IPS DF 6.9 (cell line): Measurements from ENCODE around the gene METTL25B.
A peak's percentile ranks its signal among the peaks of the same experiment; 100 is the strongest.

Experiments used
- DNase-seq: peaks from one replicate; pipeline ENCODE4 v3.0.0-alpha.2; 2013; ENCODE audit warnings: low read depth, low spot score
- H3K27ac ChIP-seq: one replicate; pipeline ENCODE4 v1.5.1; 2013; ENCODE audit warnings: low read length, control low read depth
- H3K27me3 ChIP-seq: 2 replicates; pipeline ENCODE4 v1.6.1; 2013; ENCODE audit warnings: mild to moderate bottlenecking, low read length; ENCODE audit not compliant: control insufficient read depth, insufficient read depth
- H3K36me3 ChIP-seq: 2 replicates; pipeline ENCODE4 v1.6.1; 2013; ENCODE audit warnings: low read length; ENCODE audit not compliant: control insufficient read depth, insufficient read depth
- H3K4me1 ChIP-seq: 2 replicates; pipeline ENCODE4 v1.6.1; 2013; ENCODE audit warnings: low read length; ENCODE audit not compliant: control insufficient read depth, insufficient read depth
- H3K4me3 ChIP-seq: 2 replicates; pipeline ENCODE4 v1.5.1; 2013; ENCODE audit warnings: mild to moderate bottlenecking, low read length
- H3K9me3 ChIP-seq: 2 replicates; pipeline ENCODE4 v1.6.1; 2013; ENCODE audit warnings: low read length, inconsistent platforms; ENCODE audit not compliant: control insufficient read depth, insufficient read depth
- WGBS: extraction: QIAGEN DNeasy Blood & Tissue Kit; methylation state at CpG from one replicate; pipeline ENCODE4 v1.1.7; 2013; ENCODE audit warnings: mixed read lengths, missing lambda C conversion rate; ENCODE audit not compliant: insufficient read length, insufficient coverage; 5-methylcytosine and 5-hydroxymethylcytosine counted together

METTL25B gene

GRCh38 chr1:156691665-156692440 is 36.4 kb upstream of the METTL25B start:
- Histone ChIP-seq H3K27me3 (no peaks in the 10 kb centered on the region), H3K36me3 (no peaks in the 10 kb centered on the region), H3K4me3 (no peak overlapping the region), H3K4me1 (peaks cover 22% of the 10 kb centered on the region), H3K9me3 (no peaks in the 10 kb centered on the region), H3K27ac (no peak overlapping the region)
- no CpG with 5 or more reads among the region's 20 CpGs for WGBS
- no peak for DNase-seq

DNA sequence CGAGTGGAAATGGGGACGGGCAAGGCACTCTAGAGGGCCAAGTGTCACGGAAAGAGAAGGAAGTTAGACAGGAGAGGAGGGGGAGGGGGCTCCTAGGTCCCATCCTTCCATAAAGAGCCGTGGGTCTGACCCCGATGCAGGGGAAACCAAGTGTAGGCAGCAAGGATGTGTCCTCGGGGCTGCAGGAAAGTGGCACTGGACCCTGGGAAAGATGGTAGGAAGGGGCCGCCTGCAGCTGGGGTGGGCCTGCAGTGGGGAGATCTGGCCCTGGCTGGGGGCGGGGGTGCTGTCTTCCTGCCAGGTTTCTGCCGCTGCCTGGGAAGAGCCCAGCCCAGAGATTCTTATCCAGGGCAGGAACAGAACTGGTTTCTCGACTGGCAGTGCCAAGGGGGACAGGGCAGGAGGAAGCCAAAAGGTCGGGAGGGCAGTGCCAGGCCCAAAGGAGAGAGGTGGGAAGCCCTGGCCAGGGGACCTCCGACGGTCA is 35.8 kb upstream of the METTL25B start:
- no peak for DNase-seq
- Histone ChIP-seq H3K27ac (peak overlapping the region; percentile 14), H3K4me3 (no peak overlapping the region), H3K36me3 (no peaks in the 10 kb centered on the region), H3K9me3 (no peaks in the 10 kb centered on the region), H3K27me3 (no peaks in the 10 kb centered on the region), H3K4me1 (peaks cover 22% of the 10 kb centered on the region)
- WGBS, result no CpG with 5 or more reads among the region's 13 CpGs

GRCh38 chr1:156692925-156693847 is 35.1 kb upstream of the METTL25B start:
- DNase-seq, result peak; percentile 97
- Histone ChIP-seq H3K9me3 (no peaks in the 10 kb centered on the region), H3K27me3 (no peaks in the 10 kb centered on the region), H3K36me3 (no peaks in the 10 kb centered on the region), H3K27ac (no peak overlapping the region), H3K4me1 (peaks cover 22% of the 10 kb centered on the region), H3K4me3 (no peak overlapping the region)
- no CpG with 5 or more reads among the region's 16 CpGs for WGBS

DNA sequence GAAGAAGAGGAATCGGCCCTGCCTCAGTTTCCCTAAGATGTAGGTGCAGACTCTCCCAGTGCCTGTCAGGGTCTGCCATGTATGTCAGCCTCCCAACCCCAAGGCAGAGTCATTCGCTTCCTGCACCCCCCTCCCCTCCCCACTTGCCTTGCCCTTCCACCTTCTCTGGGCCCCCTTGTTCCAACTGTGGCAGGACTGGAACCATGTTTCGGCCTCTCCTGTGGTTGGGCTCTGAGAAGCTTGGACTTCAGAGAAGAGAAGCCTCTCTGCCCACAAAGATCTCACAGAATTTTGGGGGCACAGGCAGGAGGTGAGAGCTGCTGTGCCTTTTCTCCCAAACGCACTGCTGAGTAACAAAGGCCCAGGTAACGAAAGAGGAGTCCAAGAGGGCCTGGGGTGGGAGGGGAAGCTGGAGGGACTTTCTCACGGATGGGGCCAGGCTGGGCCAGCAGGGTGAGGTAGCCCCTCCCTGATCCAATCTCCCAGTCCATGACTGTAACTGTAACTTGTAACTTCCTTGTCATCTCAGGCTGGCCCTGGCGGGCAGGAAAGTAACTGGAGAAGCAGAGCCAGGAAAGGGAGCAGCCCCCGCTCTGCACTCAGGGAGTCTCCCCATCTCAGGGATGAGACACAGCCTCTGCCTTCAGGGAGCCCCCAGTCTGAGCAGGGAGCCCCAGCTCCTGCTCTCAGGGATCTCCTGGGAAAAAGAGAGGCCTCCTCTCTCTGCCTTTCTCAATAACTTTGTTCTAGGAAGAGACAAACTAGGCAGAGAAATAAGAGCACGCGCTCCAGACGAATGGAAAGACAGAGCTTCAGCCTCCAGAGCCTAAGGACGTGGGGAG is 34.2 kb upstream of the METTL25B start:
- Histone ChIP-seq H3K4me3 (no peak overlapping the region), H3K27ac (no peak overlapping the region), H3K4me1 (peaks cover 22% of the 10 kb centered on the region), H3K36me3 (peaks cover 4% of the 10 kb centered on the region), H3K27me3 (no peaks in the 10 kb centered on the region), H3K9me3 (no peaks in the 10 kb centered on the region)
- no peak for DNase-seq
- WGBS, result no CpG with 5 or more reads among the region's 12 CpGs

DNA sequence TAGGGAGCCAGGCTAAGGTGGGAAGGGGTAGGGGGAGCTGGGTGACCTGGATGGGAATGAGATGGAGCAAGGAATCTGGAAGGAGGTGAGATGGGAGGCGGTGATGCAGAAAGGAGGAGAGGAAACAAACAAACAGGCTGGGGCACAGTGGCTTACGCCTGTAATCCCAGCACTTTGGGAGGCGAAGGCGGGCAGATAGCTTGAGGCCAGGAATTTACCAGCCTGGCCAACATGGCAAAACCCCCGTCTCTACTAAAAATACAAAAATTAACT is 33.6 kb upstream of the METTL25B start:
- Histone ChIP-seq H3K4me3 (no peak overlapping the region), H3K36me3 (peaks cover 7% of the 10 kb centered on the region), H3K9me3 (no peaks in the 10 kb centered on the region), H3K27me3 (no peaks in the 10 kb centered on the region), H3K4me1 (peaks cover 22% of the 10 kb centered on the region), H3K27ac (no peak overlapping the region)
- DNase-seq, result no peak
- WGBS, result no CpG with 5 or more reads among the region's 5 CpGs

- Histone ChIP-seq H3K27me3 (no peaks in the 10 kb centered on the region), H3K9me3 (no peaks in the 10 kb centered on the region), H3K4me3 (no peak overlapping the region), H3K4me1 (peaks cover 10% of the 10 kb centered on the region), H3K27ac (no peak overlapping the region), H3K36me3 (peaks cover 19% of the 10 kb centered on the region)
- DNase-seq, result no peak
- WGBS, result no CpG with 5 or more reads among the region's 8 CpGs
Observed at GRCh38 chr1:156696755-156697154, 31.5 kb upstream of the METTL25B start.

- no peaks in the 10 kb centered on the region for H3K9me3 ChIP-seq
- no peaks in the 10 kb centered on the region for H3K27me3 ChIP-seq
- H3K27ac ChIP-seq, result no peak overlapping the region
- H3K4me1 ChIP-seq, result peaks cover 10% of the 10 kb centered on the region
- H3K36me3 ChIP-seq, result peaks cover 19% of the 10 kb centered on the region
- no CpG with 5 or more reads among the region's 8 CpGs for WGBS
- no peak for DNase-seq
- no peak overlapping the region for H3K4me3 ChIP-seq
Observed at GRCh38 chr1:156697481-156697880, 30.8 kb upstream of the METTL25B start.

DNA sequence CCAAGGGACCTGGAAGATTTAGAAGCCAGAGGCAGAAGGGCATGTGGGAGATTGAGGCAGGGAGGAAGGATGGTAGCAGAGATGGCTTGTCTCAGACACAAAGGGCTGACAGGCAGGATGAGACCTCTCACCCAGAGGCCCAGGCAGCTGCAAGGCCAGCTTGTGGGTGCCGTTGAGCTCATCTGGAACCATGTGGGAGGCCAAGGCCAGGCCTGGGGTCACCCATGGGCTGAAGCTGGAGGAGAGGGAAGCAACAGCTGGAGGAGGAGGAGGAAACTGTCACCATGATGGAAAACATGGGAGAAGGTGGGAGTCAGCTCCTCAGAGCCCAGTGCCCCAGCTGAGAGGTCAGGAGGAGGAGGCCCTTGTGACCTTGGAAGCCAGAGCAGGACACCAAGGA is 29.3 kb upstream of the METTL25B start:
- no peak overlapping the region for H3K27ac ChIP-seq
- H3K27me3 ChIP-seq, result no peaks in the 10 kb centered on the region; the same call in 1 of the 2 replicates
- H3K4me1 ChIP-seq, result peaks cover 7% of the 10 kb centered on the region
- no peak for DNase-seq
- WGBS, result no CpG with 5 or more reads among the region's 1 CpG
- H3K4me3 ChIP-seq, result no peak overlapping the region
- H3K9me3 ChIP-seq, result no peaks in the 10 kb centered on the region
- H3K36me3 ChIP-seq, result peaks cover 19% of the 10 kb centered on the region

GRCh38 chr1:156700736-156701531 is 27.3 kb upstream of the METTL25B start:
- peaks cover 4% of the 10 kb centered on the region; the same call in 1 of the 2 replicates for H3K4me1 ChIP-seq
- H3K27me3 ChIP-seq, result peaks cover 2% of the 10 kb centered on the region; the same call in 1 of the 2 replicates
- no peak overlapping the region for H3K4me3 ChIP-seq
- H3K36me3 ChIP-seq, result peaks cover 19% of the 10 kb centered on the region
- no peak overlapping the region for H3K27ac ChIP-seq
- WGBS, result no CpG with 5 or more reads among the region's 8 CpGs
- no peak for DNase-seq
- no peaks in the 10 kb centered on the region for H3K9me3 ChIP-seq
